Lower leg skin (tissue), 4 donors: ENCODE data around the gene ARHGAP1. TPM values are rescaled to one million over a fixed set of nuclear protein-coding genes. Genes with fewer than 3 reads are reported as not detected.

ENCODE experiments used
- DNase-seq, 2 donors: peaks; one replicate each; pipeline ENCODE4 v3.0.0-alpha.2; 2019; ENCODE audit warnings: low spot score in 2 of 2
- H3K4me3 ChIP-seq: fragments of 200-600 bp; sonication (generic); 2 replicates; pipeline ENCODE4 v1.5.1; 2017; ENCODE audit warnings: mild to moderate bottlenecking, low read depth; ENCODE audit not compliant: poor library complexity, severe bottlenecking
- CTCF ChIP-seq, 3 donors: fragments of 450-650 bp; IDR thresholded peaks; one replicate each; pipeline ENCODE4 v1.5.1; 2016; ENCODE audit warnings: antibody characterized with exemption in 3 of 3, mild to moderate bottlenecking in 3 of 3, moderate library complexity in 2 of 3
- POLR2A ChIP-seq, 2 donors: fragments of 450-650 bp; IDR thresholded peaks; one replicate each; pipeline ENCODE4 v1.6.1; 2016 to 2017; ENCODE audit warnings: antibody characterized with exemption in 2 of 2, mild to moderate bottlenecking in 1 of 2, moderate library complexity in 1 of 2
- WGBS, 2 donors: methylation state at CpG; one replicate each; pipeline ENCODE4 v1.1.5; 2018; 5-methylcytosine and 5-hydroxymethylcytosine counted together
- intact Hi-C: fragments of 100-400 bp; cut with DNase I; formaldehyde crosslinking; loops from one replicate; pipeline ENCODE4 v1.15.0; 2023; ENCODE audit warnings: low total_unique reads
- total RNA-seq, 4 donors: library from RNA; depleted of rRNA; stranded (reverse); fragments of >200 nt; gene quantifications; one replicate each; pipeline ENCODE4 v1.1.0, GENCODE V29; 2016

ARHGAP1 gene
- total RNA-seq, 4 donors from 2014 or later, result 56.4 to 70.6 (median 64.3) TPM

GRCh38 chr11:46736146-46736545 lies 35.7 kb upstream of the ARHGAP1 start:
- no peak overlapping the region for H3K4me3 ChIP-seq
- intact Hi-C loops, result no loop called here
- WGBS, 2 donors, result 91 to 92% methylated on average over 7 of the region's 7 CpGs

GRCh38 chr11:46733234-46733633 lies 32.8 kb upstream of the ARHGAP1 start:
- intact Hi-C loops, result no loop called here
- no peak for TF ChIP-seq CTCF (IDR thresholded peaks at IDR 0.05)
- 92 to 94% methylated on average over 1 of the region's 1 CpG for WGBS, 2 donors
- H3K4me3 ChIP-seq, result no peak overlapping the region
- DNase-seq, result no peak

More at GRCh38 chr11:46736146-46736545, 35.7 kb upstream of the ARHGAP1 start:
- no peak for TF ChIP-seq CTCF (IDR thresholded peaks at IDR 0.05)
- TF ChIP-seq POLR2A (IDR thresholded peaks at IDR 0.05), result no peak
- DNase-seq, result peak in 1 of 2 donors; percentile 81

- no peak for TF ChIP-seq POLR2A (IDR thresholded peaks at IDR 0.05)
- TF ChIP-seq CTCF (IDR thresholded peaks at IDR 0.05), result no peak
- no peak for DNase-seq
- no peak overlapping the region for H3K4me3 ChIP-seq
- 91% methylated on average over 4 of the region's 4 CpGs for WGBS, 2 donors
- intact Hi-C loops, result no loop called here
Observed at GRCh38 chr11:46731545-46731944, 31.1 kb upstream of the ARHGAP1 start.

- no peak overlapping the region for H3K4me3 ChIP-seq
- no peak for DNase-seq
- TF ChIP-seq CTCF (IDR thresholded peaks at IDR 0.05), result no peak
- TF ChIP-seq POLR2A (IDR thresholded peaks at IDR 0.05), result no peak
- intact Hi-C loops, result no loop called here
- 72 to 78% methylated on average over 24 of the region's 24 CpGs for WGBS, 2 donors
Observed at GRCh38 chr11:46729110-46730027, 28.9 kb upstream of the ARHGAP1 start.

- WGBS, 2 donors, result 89 to 90% methylated on average over 9 of the region's 9 CpGs
Observed at GRCh38 chr11:46728659-46729040, 28.2 kb upstream of the ARHGAP1 start.

More at GRCh38 chr11:46728659-46729040, 28.2 kb upstream of the ARHGAP1 start:
- no peak for DNase-seq
- TF ChIP-seq CTCF (IDR thresholded peaks at IDR 0.05) (no peak), POLR2A (IDR thresholded peaks at IDR 0.05) (no peak)
- no peak overlapping the region for H3K4me3 ChIP-seq
- intact Hi-C loops, result no loop called here
